ENCODE data around the gene RPS10.

RPS10 gene

GRCh38 chr6:34425498-34426410, at the start of gene RPS10:
RPS10 (minus strand) TSS chr6:34426069; CDS start chr6:34425221, 848 bp downstream.
- DNase-seq, result peak; percentile 76

DNA sequence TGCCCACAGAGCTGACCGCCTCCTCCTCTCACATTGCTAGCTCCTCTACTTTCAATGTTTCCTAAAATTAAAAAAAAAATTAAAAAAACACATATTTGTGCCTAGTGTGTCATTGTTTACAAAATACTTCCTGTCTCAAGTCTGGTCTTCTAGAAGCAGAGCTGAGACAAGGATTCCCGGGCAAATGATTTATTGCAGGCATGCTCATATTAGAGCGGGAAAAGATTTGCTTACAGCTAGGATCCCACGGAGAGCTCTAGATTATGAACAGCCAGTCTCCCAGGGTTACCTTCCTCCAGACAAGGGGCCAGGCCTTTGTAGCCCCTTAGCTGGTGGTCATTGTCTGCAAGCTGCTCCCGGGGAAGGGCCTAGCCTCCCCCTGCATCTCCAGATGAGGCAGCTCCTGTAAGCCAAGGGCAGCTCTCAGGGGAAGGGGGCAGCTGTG, 49.4 kb upstream of the RPS10 start:
- no peak for DNase-seq

GRCh38 chr6:34474754-34475153, 48.9 kb upstream of the RPS10 start:
- no peak for DNase-seq

GRCh38 chr6:34473967-34474366, 48.1 kb upstream of the RPS10 start:
- DNase-seq, result no peak

DNA sequence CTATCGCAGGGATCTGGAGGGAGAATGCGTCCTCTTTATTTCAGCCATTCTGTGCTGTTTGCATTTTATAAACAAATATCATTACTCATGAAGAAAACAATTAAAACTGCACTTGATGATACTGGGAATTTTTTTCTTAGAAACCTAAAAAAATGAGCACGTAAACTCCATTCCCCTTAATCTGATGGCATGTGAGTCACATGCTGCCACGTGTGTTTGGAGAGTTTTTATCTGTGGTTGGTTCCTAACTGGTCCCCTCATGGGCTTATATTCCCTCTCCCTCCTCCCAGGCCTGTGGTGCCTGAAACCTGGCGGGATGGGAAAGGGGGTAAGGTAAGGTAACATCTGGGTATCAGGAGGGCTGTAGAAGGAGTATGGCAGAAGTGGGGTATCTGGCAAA, 46.6 kb upstream of the RPS10 start:
- no peak for DNase-seq

- DNase-seq, result no peak
Measured at GRCh38 chr6:34469499-34469898, 43.6 kb upstream of the RPS10 start.

- DNase-seq, result no peak
Measured at GRCh38 chr6:34468378-34468892, 42.6 kb upstream of the RPS10 start.

GRCh38 chr6:34466242-34467185, 40.6 kb upstream of the RPS10 start:
- no peak for DNase-seq

DNA sequence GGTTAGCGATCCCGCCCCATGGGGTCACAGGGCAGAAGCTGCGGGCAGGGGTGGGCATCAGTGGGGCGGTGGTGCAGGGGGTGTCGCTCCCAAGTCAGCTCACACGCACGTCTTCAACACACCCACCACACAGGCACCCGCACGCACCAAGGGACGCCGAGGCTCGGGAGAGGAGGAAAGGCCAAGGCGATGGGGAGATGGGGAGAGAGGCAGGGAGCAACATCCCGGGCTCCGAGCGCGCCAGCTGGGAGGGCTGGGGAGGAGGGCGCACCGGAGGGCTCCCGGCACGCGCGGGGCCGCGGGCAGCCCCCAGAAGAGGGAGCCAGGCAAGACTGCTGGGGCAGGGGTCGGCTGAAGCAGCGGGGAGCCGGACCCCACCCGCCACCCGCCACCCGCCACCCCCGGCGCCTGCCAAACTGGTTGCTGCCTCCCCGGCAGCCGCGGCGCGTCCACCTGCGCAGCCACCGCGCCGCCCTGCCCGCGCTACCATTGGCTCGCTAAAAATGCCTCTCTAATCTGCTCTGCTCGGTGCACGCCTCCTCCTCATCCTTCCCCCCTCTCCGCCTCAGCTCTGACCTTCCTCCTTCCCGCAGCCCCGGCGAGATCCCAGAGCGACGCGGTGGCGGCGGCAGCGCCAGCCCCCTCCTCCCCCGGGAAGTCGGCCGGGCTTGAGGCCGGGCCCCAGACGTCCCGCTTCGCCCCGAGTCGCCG, 39.8 kb upstream of the RPS10 start, which contains the start of gene PACSIN1:
Gene PACSIN1 (plus strand): TSS at position 546 of the 711 bp plus-strand sequence. CDS start 60,230 bp downstream, outside the sequence.
- no peak for DNase-seq

DNA sequence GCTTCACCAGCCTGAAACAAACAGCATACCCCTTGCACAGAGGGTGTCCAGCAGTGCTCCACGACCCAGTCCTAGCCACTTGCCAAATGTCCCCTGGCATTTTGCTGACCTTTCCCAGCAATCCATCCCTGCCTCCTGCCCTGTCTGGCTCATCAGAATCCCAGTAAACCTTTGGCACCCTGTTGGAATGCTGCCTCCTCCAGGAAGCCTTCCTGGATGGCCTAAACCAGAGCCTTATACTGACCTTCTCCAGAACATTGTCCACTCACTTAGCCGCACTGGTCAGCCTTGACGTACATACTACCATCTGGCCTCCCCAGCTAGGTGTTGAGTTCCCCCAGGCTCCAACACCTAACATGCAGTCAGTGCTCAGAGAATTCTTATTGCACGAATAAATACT, 38.0 kb upstream of the RPS10 start:
- DNase-seq, result no peak

- no peak for DNase-seq
Measured at GRCh38 chr6:34463299-34463698, 37.4 kb upstream of the RPS10 start.

GRCh38 chr6:34462551-34462971, 36.7 kb upstream of the RPS10 start:
- DNase-seq, result no peak

DNA sequence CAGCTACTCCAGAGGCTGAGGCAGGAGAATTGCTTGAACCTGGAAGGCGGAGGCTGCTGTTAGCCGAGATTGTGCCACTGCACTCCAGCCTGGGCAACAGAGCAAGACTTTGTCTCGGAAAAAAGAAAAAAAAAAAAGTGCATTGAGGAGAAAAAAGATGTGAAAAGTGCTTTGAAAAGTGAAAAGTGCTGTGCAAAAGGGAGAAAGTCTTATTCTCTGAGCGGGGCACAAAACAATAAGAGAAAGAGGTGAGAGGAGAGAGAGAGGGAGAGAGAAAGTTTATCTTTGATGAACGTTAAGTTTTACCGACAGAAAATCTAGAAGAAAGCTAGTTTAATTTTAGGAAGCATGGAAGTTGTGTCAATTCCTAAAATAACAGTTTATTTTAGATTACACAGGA, 36.1 kb upstream of the RPS10 start:
- no peak for DNase-seq

DNA sequence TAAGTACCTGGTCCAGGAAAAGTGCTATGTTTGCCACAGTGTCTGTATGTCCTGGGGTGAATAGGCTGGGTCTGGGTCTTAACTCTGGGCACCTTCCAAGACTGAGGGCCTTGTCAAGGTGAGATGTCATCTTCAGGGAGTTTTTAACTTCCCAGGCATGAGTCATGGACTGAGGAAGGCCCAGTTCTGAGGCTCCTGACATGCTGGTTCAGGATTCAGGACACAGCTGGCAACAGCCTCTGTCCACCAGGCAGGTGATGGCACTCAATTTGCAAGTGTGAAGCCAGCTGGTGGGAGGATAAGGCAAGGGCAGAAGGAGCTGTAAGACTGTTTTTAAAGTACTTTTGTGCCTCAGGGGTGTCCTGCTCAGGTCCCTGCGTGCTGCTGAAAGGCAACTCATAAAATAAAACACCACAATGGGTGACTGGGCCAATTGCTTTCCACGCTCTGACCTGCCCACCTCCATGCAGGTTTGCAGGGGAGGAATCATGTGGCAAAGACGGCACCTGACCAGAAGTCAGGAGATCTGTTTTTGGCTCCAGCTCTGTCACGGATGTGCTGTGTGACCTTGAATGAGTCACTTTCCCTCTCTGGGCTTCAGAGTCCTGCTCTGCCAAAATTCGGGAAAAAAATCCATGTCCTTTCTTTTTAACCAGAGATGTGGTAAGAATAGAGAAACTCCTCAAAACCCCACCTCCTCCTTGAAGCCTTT, 35.1 kb upstream of the RPS10 start:
- no peak for DNase-seq

- DNase-seq, result peak; percentile 24
Measured at GRCh38 chr6:34459899-34460593, 34.2 kb upstream of the RPS10 start.

DNA sequence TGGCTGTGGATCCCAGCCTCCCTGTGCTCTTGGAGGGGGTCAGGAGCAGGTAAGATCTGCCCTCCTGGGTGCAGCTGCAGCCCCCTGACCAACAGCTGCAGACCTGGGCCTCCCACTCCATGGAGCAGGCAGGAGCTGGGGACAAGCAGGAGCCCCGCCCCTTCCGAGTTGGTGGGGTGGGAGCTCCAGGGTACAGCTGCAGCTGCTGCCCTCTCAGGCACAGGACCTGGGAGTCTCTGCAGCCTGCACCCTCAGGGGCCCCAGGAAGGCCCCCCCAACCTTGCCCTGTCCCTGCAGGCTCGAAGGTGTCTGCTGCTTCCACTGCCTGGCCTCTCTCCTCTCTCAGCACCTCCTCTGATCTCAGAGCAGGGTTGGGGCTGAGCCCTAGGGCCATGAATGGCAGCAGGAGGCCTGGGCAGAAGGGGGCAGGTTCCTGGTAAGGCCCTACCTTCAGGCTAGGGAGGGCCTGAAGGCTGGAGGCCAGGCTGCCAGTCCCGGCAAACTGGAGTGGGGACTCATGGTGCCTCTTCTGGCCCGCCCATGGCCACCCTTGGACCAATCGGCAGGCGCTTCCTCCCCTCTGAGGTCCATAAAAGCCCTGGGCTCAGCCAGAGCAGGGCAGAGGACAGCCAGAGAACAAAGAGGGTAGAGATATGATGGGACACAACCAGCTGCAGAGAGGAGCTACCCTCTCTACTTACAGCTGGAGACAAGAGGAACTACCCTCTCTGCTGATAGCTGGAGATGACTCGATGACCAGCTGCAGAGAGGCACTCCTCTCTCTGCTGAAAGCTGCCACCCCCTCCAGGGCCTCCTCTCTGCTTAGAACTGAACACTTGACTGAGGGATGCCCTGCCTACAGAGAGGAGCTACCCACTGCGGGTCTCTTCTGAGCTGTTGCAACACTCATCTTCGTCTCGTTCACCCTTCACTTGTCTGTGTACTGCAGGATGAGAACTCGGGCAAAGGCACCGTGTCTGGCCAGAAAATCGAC, 32.2 kb upstream of the RPS10 start:
- no peak for DNase-seq

- DNase-seq, result no peak
Measured at GRCh38 chr6:34457382-34457741, 31.5 kb upstream of the RPS10 start.

- DNase-seq, result no peak
Measured at GRCh38 chr6:34455831-34456230, 30.0 kb upstream of the RPS10 start.

DNA sequence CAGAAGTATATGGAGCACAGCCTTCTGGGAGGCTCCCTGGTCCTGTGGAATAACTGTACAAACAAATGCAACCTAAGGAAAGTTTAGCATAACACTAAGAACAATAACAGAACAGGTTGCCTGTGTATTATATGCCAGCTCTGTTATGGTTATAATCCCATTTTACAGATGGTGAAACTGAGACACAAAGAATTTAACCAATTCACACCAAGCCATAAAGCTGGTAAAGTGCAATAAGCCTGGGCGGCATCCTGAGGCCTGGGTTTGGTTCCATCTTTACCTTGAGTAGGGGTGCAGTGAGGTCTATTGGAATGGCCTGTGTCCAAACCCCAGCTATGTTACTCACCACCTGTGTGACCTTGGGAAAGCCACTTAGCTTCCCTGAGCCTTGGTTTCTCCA, 25.3 kb upstream of the RPS10 start:
- DNase-seq, result no peak

DNA sequence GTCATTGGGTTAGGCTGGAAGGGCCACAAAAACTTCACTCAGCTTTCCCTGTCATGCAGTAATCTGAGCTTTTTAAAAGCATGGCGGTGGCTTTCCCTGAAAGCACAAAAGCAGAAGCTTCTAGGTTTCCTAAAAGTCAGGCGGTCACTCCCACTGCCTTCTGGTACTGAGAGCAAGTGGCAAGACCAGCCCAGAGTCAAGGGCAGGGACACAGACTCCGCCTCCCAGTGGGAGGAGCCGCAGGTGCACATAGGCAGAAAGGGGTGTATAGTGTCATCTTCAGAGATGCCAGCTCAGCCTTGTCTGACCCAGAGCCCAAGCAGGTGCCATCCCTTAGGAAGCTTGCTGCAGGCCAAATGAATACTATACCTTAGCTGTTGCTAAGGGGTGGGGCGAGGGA, 22.0 kb upstream of the RPS10 start:
- DNase-seq, result no peak

Data from NK-92 treated with Interleukin-12 subunit alpha and Interleukin-12 subunit beta, amount 100 ng/mL, for 24 hours (cell line).